SU-DHL-6 (cell line): ENCODE results near the gene PPP6R1.

Source experiments
- H2AFZ ChIP-seq: fragments of 200-600 bp; sonication (generic); 2 replicates; pipeline ENCODE4 v1.6.1; 2014; ENCODE audit warnings: low read depth, mild to moderate bottlenecking, moderate library complexity, mixed read lengths, antibody characterized with exemption, low read length; ENCODE audit not compliant: severe bottlenecking
- H3F3A ChIP-seq: fragments of 200-600 bp; shearing (Covaris generic); 2 replicates; pipeline ENCODE4 v1.6.0; 2016; ENCODE audit warnings: antibody characterized with exemption, mild to moderate bottlenecking; ENCODE audit not compliant: insufficient read depth
- H3K27ac ChIP-seq: fragments of 200-600 bp; sonication (generic); 2 replicates; pipeline ENCODE4 v1.5.1; 2016; ENCODE audit warnings: low read depth, mild to moderate bottlenecking, low read length, moderate library complexity, mixed read lengths
- H3K27me3 ChIP-seq: fragments of 200-600 bp; sonication (generic), shearing (Covaris generic); 2 replicates; pipeline ENCODE4 v1.6.0; 2014; ENCODE audit warnings: mild to moderate bottlenecking, low read length
- H3K36me3 ChIP-seq: fragments of 200-600 bp; sonication (generic); 2 replicates; pipeline ENCODE4 v1.6.1; 2014; ENCODE audit warnings: mild to moderate bottlenecking, low read length, mixed read lengths
- H3K4me2 ChIP-seq: fragments of 300-600, 200-600 bp; shearing (Covaris generic), sonication (generic); 2 replicates; pipeline ENCODE4 v1.6.0; 2014; ENCODE audit warnings: low read length, low read depth, mild to moderate bottlenecking; ENCODE audit not compliant: poor library complexity, severe bottlenecking
- H3K4me3 ChIP-seq: fragments of 200-600 bp; sonication (generic); 2 replicates; pipeline ENCODE4 v1.5.1; 2014; ENCODE audit warnings: antibody characterized with exemption, low read length, mild to moderate bottlenecking, mixed read lengths; ENCODE audit not compliant: insufficient read depth, poor library complexity, severe bottlenecking
- H3K79me2 ChIP-seq: fragments of 200-600 bp; sonication (generic); 2 replicates; pipeline ENCODE4 v1.6.1; 2014; ENCODE audit warnings: mild to moderate bottlenecking, low read length, moderate library complexity; ENCODE audit not compliant: insufficient read depth
- H3K9ac ChIP-seq: fragments of 200-600 bp; sonication (generic); 2 replicates; pipeline ENCODE4 v1.7.0; 2014; ENCODE audit warnings: mild to moderate bottlenecking, low read length
- H3K9me2 ChIP-seq: fragments of 200-600 bp; sonication (generic); replicated peaks from 2 replicates; pipeline ENCODE4 v1.6.1; 2014; ENCODE audit warnings: low read length; ENCODE audit not compliant: insufficient read depth
- H3K9me3 ChIP-seq: fragments of 200-600 bp; sonication (generic); 2 replicates; pipeline ENCODE4 v1.6.1; 2014; ENCODE audit warnings: low read length, mixed read lengths; ENCODE audit not compliant: insufficient read depth
- H4K20me1 ChIP-seq: fragments of 200-600 bp; sonication (generic); 2 replicates; pipeline ENCODE4 v1.6.1; 2014; ENCODE audit warnings: low read depth, mild to moderate bottlenecking, antibody characterized with exemption, low read length, moderate library complexity, mixed read lengths
- CTCF ChIP-seq: fragments of 200-600 bp; sonication (generic); IDR thresholded peaks from one replicate; pipeline ENCODE4 v1.5.1; 2017; ENCODE audit warnings: antibody characterized with exemption, mild to moderate bottlenecking, low read length, moderate library complexity; ENCODE audit not compliant: insufficient read depth, poor library complexity, severe bottlenecking
- EZH2phosphoT487 ChIP-seq: fragments of 200-600 bp; sonication (generic), shearing (Covaris generic); conservative IDR thresholded peaks from 2 replicates; pipeline ENCODE4 v1.6.1; 2018; ENCODE audit warnings: mild to moderate bottlenecking, antibody characterized with exemption, low read length, moderate library complexity, mixed read lengths

The PPP6R1 gene

DNA sequence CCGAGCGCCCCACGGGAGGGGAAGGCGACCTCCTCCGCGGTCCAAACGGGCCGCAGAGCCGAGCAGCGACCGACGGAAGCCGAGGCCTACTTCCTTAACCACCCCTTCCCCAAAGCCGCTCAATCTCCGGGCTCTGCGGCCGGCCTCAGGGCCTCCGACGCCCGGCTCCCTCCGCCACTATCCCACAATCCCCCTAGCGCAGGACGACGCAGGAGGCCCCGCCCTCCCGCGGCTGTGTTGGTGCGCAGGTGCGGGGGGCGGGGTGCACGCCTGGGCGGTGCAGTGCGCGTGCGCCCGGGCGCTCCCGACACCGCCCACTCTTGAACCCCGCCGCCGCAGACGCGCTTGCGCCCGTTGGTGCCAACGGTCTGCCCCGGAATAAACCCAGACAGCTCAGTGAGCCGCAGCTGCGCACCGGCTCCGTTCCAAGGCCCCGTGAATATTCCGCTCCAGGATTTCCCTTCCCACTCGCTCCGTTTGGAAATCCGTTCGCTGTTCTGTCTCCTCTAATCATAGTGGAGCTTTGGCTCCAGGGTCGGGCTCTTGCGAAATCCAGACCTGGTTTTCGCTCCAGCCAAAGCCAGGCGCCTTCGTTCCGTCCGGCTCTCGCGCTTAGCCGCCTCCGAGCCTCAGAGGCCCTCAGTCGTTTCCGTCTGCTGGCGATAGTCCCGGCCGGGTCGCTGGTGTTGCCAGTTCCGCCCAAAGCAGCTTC is at the start of gene PPP6R1:
Gene PPP6R1, minus strand, starts transcription at position 190 of the 712 bp plus-strand sequence. CDS start 11,914 bp downstream, outside the sequence.
- H3K36me3 ChIP-seq, result no peaks in the 10 kb centered on the region
- H3K9me2 ChIP-seq, result no peaks in the 10 kb centered on the region
- H3K79me2 ChIP-seq, result peaks cover 47% of the 10 kb centered on the region
- H3K4me3 ChIP-seq, result peak within 1 kb of the TSS; percentile 73
- TF ChIP-seq CTCF, result no peak
- TF ChIP-seq EZH2phosphoT487, result no peak
- peak within 1 kb of the TSS; percentile 94 for H3K9ac ChIP-seq
- H3K9me3 ChIP-seq, result no peaks in the 10 kb centered on the region
- H2AFZ ChIP-seq, result peak within 1 kb of the TSS; percentile 30
- no peaks in the 10 kb centered on the region for H4K20me1 ChIP-seq
- H3F3A ChIP-seq, result peaks cover 47% of the 10 kb centered on the region
- H3K27me3 ChIP-seq, result no peaks in the 10 kb centered on the region
- H3K4me2 ChIP-seq, result peak within 1 kb of the TSS; percentile 98
- peak within 1 kb of the TSS; percentile 99 for H3K27ac ChIP-seq

DNA sequence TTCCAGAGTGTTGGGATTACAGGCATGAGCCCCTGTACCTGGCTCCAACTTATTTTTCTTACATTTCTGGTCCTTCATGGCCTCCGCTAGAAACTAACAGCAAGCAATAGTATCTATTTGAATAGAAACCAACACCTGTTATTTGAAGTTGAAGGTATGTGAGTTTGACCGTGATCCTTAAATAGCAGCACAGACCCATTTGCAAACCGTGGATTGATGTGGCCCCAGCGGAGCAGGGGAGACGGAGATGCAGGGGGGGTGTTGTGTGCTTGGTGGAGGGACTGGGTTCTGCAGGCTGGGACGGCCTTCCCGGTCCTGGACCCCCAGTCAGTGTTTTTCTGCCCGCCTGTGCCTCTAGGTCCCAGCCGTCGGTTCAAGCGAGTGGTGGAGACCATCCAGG is 49.5 kb upstream of the PPP6R1 start:
- Histone ChIP-seq H3K36me3 (no peaks in the 10 kb centered on the region), H4K20me1 (no peaks in the 10 kb centered on the region), H3K27ac (no peak overlapping the region), H3K9me2 (no peaks in the 10 kb centered on the region), H3K79me2 (no peaks in the 10 kb centered on the region), H2AFZ (no peak overlapping the region), H3K27me3 (no peaks in the 10 kb centered on the region), H3K9me3 (no peaks in the 10 kb centered on the region), H3K9ac (no peak overlapping the region), H3K4me2 (no peak overlapping the region), H3F3A (no peaks in the 10 kb centered on the region), H3K4me3 (no peak overlapping the region)
- TF ChIP-seq EZH2phosphoT487 (no peak), CTCF (no peak)

- no peaks in the 10 kb centered on the region for H3K9me2 ChIP-seq
- no peaks in the 10 kb centered on the region for H3K36me3 ChIP-seq
- no peak overlapping the region for H2AFZ ChIP-seq
- no peak overlapping the region for H3K4me3 ChIP-seq
- no peak overlapping the region for H3K4me2 ChIP-seq
- no peaks in the 10 kb centered on the region for H3K27me3 ChIP-seq
- no peak overlapping the region for H3K27ac ChIP-seq
- TF ChIP-seq CTCF (no peak), EZH2phosphoT487 (no peak)
- no peak overlapping the region for H3K9ac ChIP-seq
- H3F3A ChIP-seq, result no peaks in the 10 kb centered on the region
- H3K9me3 ChIP-seq, result no peaks in the 10 kb centered on the region
- H3K79me2 ChIP-seq, result no peaks in the 10 kb centered on the region
- no peaks in the 10 kb centered on the region for H4K20me1 ChIP-seq
Observed at GRCh38 chr19:55306712-55307111, 47.9 kb upstream of the PPP6R1 start.
